HG02938 (cell line): ENCODE results near the gene MAP2K7.
"Not testable (repeated sequence)": the region's sequence is repeated elsewhere in the genome, so short reads cannot be mapped to it uniquely, and the experiment has no call there.

Experiments used
- ATAC-seq: cut with Tn5 transposase; IDR thresholded peaks from one replicate; pipeline ENCODE4 v1.9.1; 2021; ENCODE audit warnings: mild to moderate bottlenecking, moderate library complexity; ENCODE audit not compliant: unreplicated experiment

MAP2K7 gene

GRCh38 chr19:7903244-7904073 lies at the start of gene MAP2K7:
Gene MAP2K7, plus strand, starts transcription at chr19:7903877. Its CDS starts 68 bp downstream, at chr19:7903945.
- peak; percentile 87 for ATAC-seq

- ATAC-seq, result no peak
Measured at GRCh38 chr19:7855426-7856108, 48.1 kb upstream of the MAP2K7 start.

GRCh38 chr19:7856109-7856591 lies 47.5 kb upstream of the MAP2K7 start:
- no peak for ATAC-seq

- ATAC-seq, result no peak
Measured at GRCh38 chr19:7856679-7857663, 46.7 kb upstream of the MAP2K7 start.

- ATAC-seq, result no peak
Measured at GRCh38 chr19:7857727-7858108, 46.0 kb upstream of the MAP2K7 start.

- ATAC-seq, result no peak
Measured at GRCh38 chr19:7858109-7858770, 45.4 kb upstream of the MAP2K7 start.

DNA sequence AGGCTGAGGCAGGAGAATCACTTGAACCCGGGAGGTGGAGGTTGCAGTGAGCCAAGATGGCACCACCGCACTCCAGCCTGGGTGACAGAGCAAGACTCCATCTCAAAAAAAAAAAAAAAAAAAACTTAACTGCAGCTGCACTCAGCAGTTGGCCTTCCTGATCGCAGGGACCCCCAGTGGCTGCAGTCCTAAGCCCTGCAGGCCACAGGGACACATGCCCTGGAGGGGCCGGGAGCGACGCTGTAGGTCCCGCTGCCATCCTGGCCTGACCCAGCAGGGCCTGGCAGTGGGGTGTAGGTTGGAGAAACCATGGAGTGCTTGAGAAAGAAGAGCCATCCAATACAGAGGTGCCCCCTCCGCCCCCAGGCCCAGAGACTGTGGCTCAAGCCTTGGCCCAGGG lies 44.6 kb upstream of the MAP2K7 start:
- not testable (repeated sequence) for ATAC-seq

- ATAC-seq, result no peak
Measured at GRCh38 chr19:7859831-7860713, 43.6 kb upstream of the MAP2K7 start.

DNA sequence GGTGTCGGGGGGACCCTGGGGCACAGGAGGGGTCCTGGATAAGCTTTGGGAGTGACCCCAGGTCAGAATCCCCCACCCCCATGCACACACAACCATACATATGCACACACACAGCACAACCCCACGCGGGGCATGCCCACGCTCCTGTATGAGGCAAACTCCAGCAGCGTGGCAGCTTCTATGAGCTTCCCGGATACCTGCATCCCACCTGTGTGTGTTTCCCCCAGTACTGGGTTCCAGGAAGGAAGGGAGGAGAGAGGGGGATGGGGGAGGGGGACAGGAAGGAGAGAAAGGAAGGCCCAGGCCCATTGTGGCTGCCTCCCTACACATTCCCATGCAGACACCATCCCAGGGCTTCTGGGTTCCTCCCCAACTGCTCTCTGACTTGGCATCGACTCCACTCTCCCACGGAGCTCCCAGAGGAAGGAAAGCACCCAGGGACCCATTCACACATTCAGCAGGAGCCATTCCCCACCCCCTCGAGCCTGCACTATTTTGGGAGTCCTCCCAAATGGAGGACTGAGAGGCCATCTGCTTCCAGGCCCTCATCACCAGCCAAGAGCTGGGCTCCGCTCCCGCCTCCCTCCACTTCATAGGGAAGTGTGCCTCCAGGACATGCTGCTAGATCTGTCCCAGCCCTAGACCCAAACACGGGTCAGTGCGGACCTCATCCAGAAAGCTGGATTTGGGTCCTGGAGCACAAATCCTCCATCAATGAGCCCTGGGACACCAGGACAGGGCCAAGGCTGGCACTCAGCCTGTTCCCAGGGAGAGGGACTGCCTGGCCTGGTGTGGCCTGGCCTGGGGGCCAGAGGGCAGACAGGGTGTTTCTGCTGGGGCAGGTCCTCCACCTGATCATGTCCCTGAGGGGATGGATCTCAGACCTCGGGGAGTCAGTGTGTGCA lies 42.7 kb upstream of the MAP2K7 start:
- ATAC-seq, result no peak

GRCh38 chr19:7861619-7862412 lies 41.9 kb upstream of the MAP2K7 start:
- no peak for ATAC-seq

DNA sequence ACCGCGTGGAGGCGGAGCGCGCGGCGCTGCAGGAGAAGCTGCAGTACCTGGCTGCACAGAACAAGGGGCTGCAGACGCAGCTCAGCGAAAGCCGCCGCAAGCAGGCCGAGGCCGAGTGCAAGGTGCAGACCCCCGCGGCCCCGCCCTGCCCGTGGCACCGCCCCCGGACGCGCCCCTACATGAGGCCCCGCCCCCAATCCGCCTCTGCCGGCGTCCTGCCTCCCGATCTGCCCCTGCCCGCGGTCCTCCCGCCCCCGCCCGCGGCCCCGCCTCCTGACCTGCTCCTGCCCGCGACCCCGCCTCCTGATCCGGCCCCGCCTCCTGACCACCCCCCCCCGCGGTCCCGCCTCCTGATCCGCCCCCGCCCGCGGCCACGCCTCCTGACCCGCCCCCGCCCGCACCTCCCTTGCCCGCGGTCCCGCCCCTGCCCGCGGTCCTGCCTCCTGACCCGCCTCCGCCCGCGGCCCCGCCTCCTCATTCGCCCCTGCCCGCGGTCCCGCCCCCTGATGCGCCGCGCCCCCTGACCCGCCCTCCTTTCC lies 41.2 kb upstream of the MAP2K7 start:
- no peak for ATAC-seq

DNA sequence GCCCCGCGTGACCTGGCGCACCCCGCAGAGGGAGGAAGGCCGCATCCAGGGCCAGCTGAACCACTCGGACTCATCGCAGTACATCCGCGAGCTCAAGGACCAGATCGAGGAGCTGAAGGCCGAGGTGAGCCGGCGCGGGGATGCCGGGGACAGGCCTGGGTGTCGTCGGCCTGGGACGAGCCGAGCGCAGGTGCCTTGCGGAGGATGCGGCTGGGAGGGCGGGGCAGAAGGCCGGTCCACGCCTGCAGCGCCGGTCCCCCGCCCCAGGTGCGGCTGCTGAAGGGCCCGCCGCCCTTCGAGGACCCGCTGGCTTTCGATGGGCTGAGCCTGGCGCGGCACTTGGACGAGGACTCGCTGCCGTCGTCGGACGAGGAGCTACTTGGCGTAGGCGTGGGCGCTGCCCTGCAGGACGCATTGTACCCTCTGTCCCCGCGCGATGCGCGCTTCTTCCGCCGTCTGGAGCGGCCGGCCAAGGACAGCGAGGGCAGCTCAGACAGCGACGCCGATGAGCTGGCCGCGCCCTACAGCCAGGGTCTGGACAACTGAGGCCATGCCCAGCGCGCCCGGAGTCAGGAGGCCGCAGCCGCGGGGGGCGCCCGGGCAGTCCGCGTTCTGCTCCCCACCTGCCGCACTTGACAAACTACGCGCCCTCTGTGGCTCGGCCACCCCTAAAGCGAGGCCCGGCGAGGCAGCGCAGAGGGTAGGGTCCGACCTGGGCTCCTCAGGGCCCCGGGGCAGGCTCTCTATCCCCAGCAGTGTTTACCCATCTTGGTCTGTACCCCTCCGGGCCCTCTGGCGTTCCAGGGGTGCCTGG lies 40.3 kb upstream of the MAP2K7 start:
- no peak for ATAC-seq

- no peak for ATAC-seq
Measured at GRCh38 chr19:7863971-7864689, 39.5 kb upstream of the MAP2K7 start.

GRCh38 chr19:7864690-7865074 lies 39.0 kb upstream of the MAP2K7 start:
- no peak for ATAC-seq

DNA sequence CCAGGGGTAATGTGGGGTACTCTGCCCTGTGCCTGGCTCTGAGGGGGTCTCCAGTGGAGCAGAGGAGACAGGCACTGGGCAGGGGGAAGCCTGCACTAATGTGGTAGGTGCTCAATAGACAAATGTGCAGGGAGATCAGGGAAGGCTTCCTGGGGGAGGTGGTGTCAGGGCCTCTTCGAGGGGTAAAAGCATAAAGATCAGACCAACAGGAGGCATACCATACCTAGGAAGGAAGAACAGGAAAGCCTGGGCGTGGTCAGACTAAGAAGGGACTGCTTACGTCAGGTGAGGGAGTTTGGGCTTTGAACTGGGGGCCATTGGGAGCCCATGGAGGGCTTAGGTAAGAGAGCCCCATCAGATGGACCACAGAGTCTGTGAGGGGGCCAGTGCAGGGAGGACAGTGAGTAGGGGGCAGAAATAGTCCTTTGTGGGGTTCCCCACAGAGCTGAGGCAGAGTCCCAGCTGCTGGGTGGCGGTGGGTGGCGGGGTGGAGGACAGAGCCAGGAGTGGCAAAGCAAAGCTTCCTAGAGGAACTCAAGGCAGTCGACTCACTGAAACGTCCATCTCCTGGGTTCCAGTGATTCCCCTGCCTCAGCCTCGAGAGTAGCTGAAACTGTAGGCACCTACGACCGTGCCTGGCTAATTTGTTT lies 38.3 kb upstream of the MAP2K7 start:
- ATAC-seq, result no peak
